Loucy (cell line): ENCODE data around the gene KLHL17.

Source experiments
- CTCF ChIP-seq: fragments of 200-600 bp; sonication (generic); conservative IDR thresholded peaks from 2 replicates; pipeline ENCODE4 v1.5.1; 2014; ENCODE audit warnings: mild to moderate bottlenecking, antibody characterized with exemption, low read length
- EZH2phosphoT487 ChIP-seq: fragments of 200-600 bp; IDR thresholded peaks from 2 replicates; pipeline ENCODE4 v1.6.1; 2018; ENCODE audit warnings: antibody characterized with exemption, mild to moderate bottlenecking, moderate library complexity, borderline replicate concordance

DNA sequence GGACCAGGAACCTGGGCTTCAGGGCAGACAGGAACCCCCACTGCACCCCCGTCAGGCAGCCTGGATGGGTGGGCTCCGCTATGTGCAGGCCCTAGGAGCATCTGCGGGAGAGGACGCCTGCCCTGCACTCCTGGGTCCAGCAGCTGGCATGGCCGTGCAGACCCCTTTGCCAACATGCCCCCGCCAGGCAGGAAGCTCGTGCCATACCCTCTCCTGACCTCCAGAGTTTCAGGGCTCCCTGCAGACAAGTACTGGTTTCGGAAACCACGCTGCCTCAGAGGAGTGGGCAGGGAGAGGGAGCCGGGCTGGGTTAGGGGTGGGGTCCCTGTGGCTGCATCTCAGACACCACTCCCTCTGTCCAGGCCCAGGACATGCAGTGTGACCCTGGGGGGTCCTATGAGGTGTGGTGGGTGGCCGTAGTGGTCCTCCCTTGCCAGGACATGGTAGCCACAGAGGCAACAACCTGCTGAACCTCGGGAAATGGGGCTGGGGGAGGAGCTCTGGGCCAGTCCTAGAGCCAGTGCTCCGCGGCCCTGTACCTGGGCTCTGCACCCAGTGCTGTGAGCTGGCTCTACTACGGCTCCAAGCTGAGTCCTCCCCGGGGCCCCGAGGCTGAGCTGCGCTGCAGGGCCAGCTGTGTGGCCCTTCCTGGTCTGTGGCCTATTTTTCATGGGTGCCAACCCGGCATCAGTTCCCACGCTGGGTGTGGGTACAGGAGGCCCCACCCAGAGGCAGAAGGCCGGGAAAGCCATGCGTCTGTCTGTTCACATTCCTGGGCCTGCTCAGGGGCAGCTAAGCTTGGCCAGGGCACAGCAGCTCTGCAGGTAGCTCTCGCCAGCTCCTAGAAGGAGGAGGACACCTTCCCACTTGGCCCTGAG, 7.3 kb downstream of the KLHL17 start:
- TF ChIP-seq CTCF (no peak), EZH2phosphoT487 (no peak)
